Esophagus squamous epithelium (tissue), 4 donors: ENCODE measurements around the gene C2CD4C.

Experiments
- CTCF ChIP-seq, 6 experiments: fragments of 450-650 bp in 4 of 6; fragments of 200-600 bp in 2 of 6; sonication (generic) in 2 of 6; IDR thresholded peaks; one replicate each; pipeline ENCODE4 v1.5.1; 2016 to 2019; ENCODE audit warnings: antibody characterized with exemption in 6 of 6, mild to moderate bottlenecking in 4 of 6, moderate library complexity in 4 of 6
- POLR2A ChIP-seq, 4 donors: fragments of 450-650 bp; IDR thresholded peaks; one replicate each; pipeline ENCODE4 v1.6.1; 2017; ENCODE audit warnings: antibody characterized with exemption in 4 of 4, mild to moderate bottlenecking in 4 of 4, moderate library complexity in 3 of 4

- no peak for TF ChIP-seq CTCF (IDR thresholded peaks at IDR 0.05)
- TF ChIP-seq POLR2A (IDR thresholded peaks at IDR 0.05) = no peak
Observed at GRCh38 chr19:430701-431100, 21.8 kb upstream of the C2CD4C start.
